Subcutaneous adipose tissue (tissue), 4 donors: ENCODE results near the gene RASA3. TPM values are rescaled to one million over a fixed set of nuclear protein-coding genes. Genes with fewer than 3 reads are reported as not detected.

ENCODE experiments used
- CTCF ChIP-seq: fragments of 450-650 bp; IDR thresholded peaks from one replicate; pipeline ENCODE4 v1.5.1; 2016; ENCODE audit warnings: low read depth, mild to moderate bottlenecking, control low read depth, antibody characterized with exemption, moderate library complexity
- total RNA-seq, 4 donors: library from RNA; depleted of rRNA; stranded (reverse); fragments of >200 nt; gene quantifications; one replicate each; pipeline ENCODE4 v1.1.0, GENCODE V29; 2016

RASA3 gene
- total RNA-seq, 4 donors from 2014 or later, result 36.9 to 70.1 (median 46.3) TPM

- no peak for TF ChIP-seq CTCF
Observed at GRCh38 chr13:114123448-114123847, 9.0 kb downstream of the RASA3 start.

GRCh38 chr13:114122591-114123211 lies 9.7 kb downstream of the RASA3 start:
- no peak for TF ChIP-seq CTCF

DNA sequence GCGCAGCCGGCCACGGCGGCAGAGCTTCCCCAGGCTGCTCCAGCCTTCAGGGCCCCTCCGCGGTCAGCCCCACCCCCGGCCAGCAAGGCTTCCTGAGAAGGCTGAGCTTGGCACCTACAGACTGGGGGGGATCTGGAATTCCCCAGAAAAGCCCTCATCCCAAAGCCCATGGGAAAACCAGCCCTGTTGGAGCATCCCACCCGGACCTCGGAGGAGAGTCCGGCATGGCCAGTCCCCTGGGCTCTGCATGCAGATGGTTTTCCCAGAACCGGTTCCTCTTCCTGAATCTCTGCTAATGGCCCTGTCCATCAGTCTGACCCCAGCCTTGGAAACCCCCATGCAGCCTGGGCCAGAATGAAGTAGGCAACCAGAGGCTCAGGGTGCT lies 10.3 kb downstream of the RASA3 start:
- TF ChIP-seq CTCF, result no peak

DNA sequence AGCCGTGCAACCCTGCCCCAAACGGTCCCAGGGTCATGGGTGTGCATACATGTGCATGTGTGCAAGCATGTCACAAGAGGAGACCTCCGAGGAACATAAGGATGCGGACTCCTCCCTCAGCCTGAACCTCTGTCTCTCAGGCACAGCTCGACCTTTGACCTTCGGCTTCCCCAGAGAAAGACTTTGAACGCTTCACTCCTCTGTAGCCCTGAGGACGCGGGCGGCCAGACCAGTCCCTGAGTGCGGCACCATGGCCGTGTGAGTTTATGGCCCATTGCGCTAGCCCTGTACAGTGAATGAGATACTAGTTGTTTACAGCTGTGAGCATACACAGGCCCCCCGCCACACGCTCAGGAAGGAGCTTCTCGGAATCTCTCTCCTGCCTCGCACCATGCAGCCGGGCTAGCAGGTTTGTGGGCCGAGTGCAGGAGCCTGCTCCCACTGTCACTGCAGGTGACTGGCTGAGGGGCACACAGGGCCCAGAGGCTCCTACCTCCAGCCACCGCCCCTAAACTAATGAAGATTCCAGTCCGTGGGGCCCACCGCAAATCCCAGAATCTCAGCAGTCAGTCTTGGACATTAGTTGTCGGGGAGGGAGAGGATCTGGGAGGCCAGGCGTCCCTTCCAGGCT lies 10.8 kb downstream of the RASA3 start:
- TF ChIP-seq CTCF, result no peak

DNA sequence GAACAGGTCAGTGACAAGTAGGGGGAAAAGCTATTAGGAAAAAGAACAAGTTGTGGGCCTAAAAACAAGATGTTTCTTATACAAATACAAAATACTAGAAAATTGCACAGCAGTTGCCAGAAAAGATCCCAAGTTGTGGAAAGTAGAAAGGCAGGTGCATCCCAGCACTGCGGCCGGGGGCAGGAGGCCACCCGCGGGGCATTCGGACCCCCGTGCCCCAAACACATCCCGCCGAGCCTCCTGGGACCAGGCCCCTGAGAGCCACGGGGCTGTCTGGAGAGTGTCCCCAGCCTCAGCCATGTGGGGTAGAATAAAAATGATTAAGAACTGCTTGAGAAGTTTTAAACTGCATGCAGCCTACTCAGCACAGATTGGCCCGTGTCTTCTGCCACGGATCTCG lies 11.4 kb downstream of the RASA3 start:
- no peak for TF ChIP-seq CTCF

DNA sequence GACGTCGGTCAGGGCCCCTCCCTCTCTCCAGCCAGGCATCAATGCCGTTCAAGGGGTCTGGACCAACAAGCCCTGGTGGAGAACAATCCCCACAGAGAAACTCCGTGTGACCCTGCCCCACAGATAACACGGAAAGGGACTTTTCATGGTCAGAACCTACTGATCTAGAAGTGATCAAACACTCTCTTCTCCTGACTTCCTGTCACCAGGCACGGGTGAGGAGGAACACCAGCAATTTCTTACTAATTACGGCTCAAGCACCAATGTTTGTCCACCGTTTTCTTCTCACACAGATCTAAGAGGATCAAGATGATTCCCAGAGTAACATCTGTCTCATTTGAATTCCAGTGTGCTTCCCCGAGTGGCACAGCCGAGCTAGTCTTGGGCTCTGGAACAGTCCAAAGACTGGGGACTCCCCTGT lies 11.8 kb downstream of the RASA3 start:
- no peak for TF ChIP-seq CTCF

DNA sequence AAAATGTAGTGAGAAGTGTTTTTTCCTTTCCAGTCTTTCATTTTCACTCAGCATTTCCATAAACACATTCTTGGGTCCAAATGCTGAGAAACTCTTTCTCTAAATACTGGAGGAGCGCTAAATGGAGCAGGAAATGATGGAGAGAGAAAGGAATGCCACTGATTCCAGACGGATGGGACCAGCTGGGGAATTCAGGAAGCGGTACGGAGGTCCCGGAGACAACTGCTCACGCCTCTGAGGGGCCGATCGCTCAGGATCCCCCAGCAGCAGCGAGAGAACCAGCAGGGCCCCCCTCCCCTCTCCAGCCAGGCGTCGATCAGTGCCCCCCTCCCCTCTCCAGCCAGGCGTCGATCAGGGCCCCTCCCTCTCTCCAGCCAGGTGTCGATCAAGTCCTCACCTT lies 13.2 kb downstream of the RASA3 start:
- TF ChIP-seq CTCF, result no peak
